ENCODE measurements around the gene RHEBL1. TPM values are rescaled to one million over a fixed set of nuclear protein-coding genes. Genes with fewer than 3 reads are reported as not detected.

RHEBL1 gene
- total and polyA plus RNA-seq, 2 of the 8 experiments (the other 6 are each of a cell fraction or from before 2014, with no cell fraction given): 7.5 to 9.4 TPM

Other genes starting within 250 kb of the RHEBL1 start
- 98.1 and 107 TPM in 2 replicates for gene DDX23, start 217.8 kb downstream of the RHEBL1 start, total RNA-seq (2021; fragmentation: NEBNext Ultra II Directional; extraction: Animal tissue kit (Norgen Biotek cat#: 25700))
- gene DDX23, start 217.8 kb downstream of the RHEBL1 start, polyA plus RNA-seq (2011; rRNA removed): 43.4 and 43.5 TPM in 2 replicates
- gene RND1, start 204.1 kb downstream of the RHEBL1 start, total RNA-seq (2021; fragmentation: NEBNext Ultra II Directional; extraction: Animal tissue kit (Norgen Biotek cat#: 25700)): 15.8 and 16.2 TPM in 2 replicates
- 17.1 and 17.8 TPM in 2 replicates for gene RND1, start 204.1 kb downstream of the RHEBL1 start, polyA plus RNA-seq (2011; rRNA removed)
- gene FKBP11, start 144.5 kb downstream of the RHEBL1 start, total RNA-seq (2021; fragmentation: NEBNext Ultra II Directional; extraction: Animal tissue kit (Norgen Biotek cat#: 25700)): 65.1 and 75.6 TPM in 2 replicates
- 45.7 and 53.9 TPM in 2 replicates for gene FKBP11, start 144.5 kb downstream of the RHEBL1 start, polyA plus RNA-seq (2011; rRNA removed)
- gene ARF3, start 112.5 kb downstream of the RHEBL1 start, total RNA-seq (2021; fragmentation: NEBNext Ultra II Directional; extraction: Animal tissue kit (Norgen Biotek cat#: 25700)): 250 and 251 TPM in 2 replicates
- gene ARF3, start 112.5 kb downstream of the RHEBL1 start, polyA plus RNA-seq (2011; rRNA removed): 231 and 262 TPM in 2 replicates
- 0.25 and 0.26 TPM in 2 replicates for gene WNT10B, start 98.2 kb downstream of the RHEBL1 start, total RNA-seq (2021; fragmentation: NEBNext Ultra II Directional; extraction: Animal tissue kit (Norgen Biotek cat#: 25700))
- gene WNT10B, start 98.2 kb downstream of the RHEBL1 start, polyA plus RNA-seq (2011; rRNA removed): 1.8 and 1.9 TPM in 2 replicates
- not detected in 2 replicates for gene WNT1, start 91.7 kb downstream of the RHEBL1 start, total RNA-seq (2021; fragmentation: NEBNext Ultra II Directional; extraction: Animal tissue kit (Norgen Biotek cat#: 25700))
- gene WNT1, start 91.7 kb downstream of the RHEBL1 start, polyA plus RNA-seq (2011; rRNA removed): not detected in 2 replicates
- 0.21 and 0.30 TPM in 2 replicates for gene DDN, start 70.6 kb downstream of the RHEBL1 start, total RNA-seq (2021; fragmentation: NEBNext Ultra II Directional; extraction: Animal tissue kit (Norgen Biotek cat#: 25700))
- 0.14 and 0.20 TPM in 2 replicates for gene DDN, start 70.6 kb downstream of the RHEBL1 start, polyA plus RNA-seq (2011; rRNA removed)
- gene PRKAG1, start 51.2 kb downstream of the RHEBL1 start, total RNA-seq (2021; fragmentation: NEBNext Ultra II Directional; extraction: Animal tissue kit (Norgen Biotek cat#: 25700)): 36.3 and 38.6 TPM in 2 replicates
- gene PRKAG1, start 51.2 kb downstream of the RHEBL1 start, polyA plus RNA-seq (2011; rRNA removed): 32.3 and 57.5 TPM in 2 replicates
- 86.3 and 92.3 TPM in 2 replicates for gene KMT2D, start 9.2 kb downstream of the RHEBL1 start, total RNA-seq (2021; fragmentation: NEBNext Ultra II Directional; extraction: Animal tissue kit (Norgen Biotek cat#: 25700))
- gene KMT2D, start 9.2 kb downstream of the RHEBL1 start, polyA plus RNA-seq (2011; rRNA removed): 9.1 and 15.7 TPM in 2 replicates
- gene DHH, start 24.8 kb upstream of the RHEBL1 start, total RNA-seq (2021; fragmentation: NEBNext Ultra II Directional; extraction: Animal tissue kit (Norgen Biotek cat#: 25700)): 0.11 and 0.13 TPM in 2 replicates
- gene DHH, start 24.8 kb upstream of the RHEBL1 start, polyA plus RNA-seq (2011; rRNA removed): 0.03 and 0.09 TPM in 2 replicates
- 47.7 and 49.6 TPM in 2 replicates for gene LMBR1L, start 40.9 kb upstream of the RHEBL1 start, total RNA-seq (2021; fragmentation: NEBNext Ultra II Directional; extraction: Animal tissue kit (Norgen Biotek cat#: 25700))
- gene LMBR1L, start 40.9 kb upstream of the RHEBL1 start, polyA plus RNA-seq (2011; rRNA removed): 36.6 and 54.6 TPM in 2 replicates
- 2,092 and 2,144 TPM in 2 replicates for gene TUBA1B, start 61.4 kb upstream of the RHEBL1 start, total RNA-seq (2021; fragmentation: NEBNext Ultra II Directional; extraction: Animal tissue kit (Norgen Biotek cat#: 25700))
- 5,662 and 6,837 TPM in 2 replicates for gene TUBA1B, start 61.4 kb upstream of the RHEBL1 start, polyA plus RNA-seq (2011; rRNA removed)
- gene TUBA1A, start 119.1 kb upstream of the RHEBL1 start, total RNA-seq (2021; fragmentation: NEBNext Ultra II Directional; extraction: Animal tissue kit (Norgen Biotek cat#: 25700)): 283 and 290 TPM in 2 replicates
- gene TUBA1A, start 119.1 kb upstream of the RHEBL1 start, polyA plus RNA-seq (2011; rRNA removed): 789 and 1,018 TPM in 2 replicates
- 504 and 533 TPM in 2 replicates for gene TUBA1C, start 195.1 kb upstream of the RHEBL1 start, total RNA-seq (2021; fragmentation: NEBNext Ultra II Directional; extraction: Animal tissue kit (Norgen Biotek cat#: 25700))
- 2,291 and 3,101 TPM in 2 replicates for gene TUBA1C, start 195.1 kb upstream of the RHEBL1 start, polyA plus RNA-seq (2011; rRNA removed)
- 0.96 and 1.4 TPM in 2 replicates for gene PRPH, start 225.2 kb upstream of the RHEBL1 start, total RNA-seq (2021; fragmentation: NEBNext Ultra II Directional; extraction: Animal tissue kit (Norgen Biotek cat#: 25700))
- gene PRPH, start 225.2 kb upstream of the RHEBL1 start, polyA plus RNA-seq (2011; rRNA removed): 0.79 and 1.1 TPM in 2 replicates

All from H1 (cell line).